ENCODE results near the gene CFAP46. TPM values are rescaled to one million over a fixed set of nuclear protein-coding genes. Genes with fewer than 3 reads are reported as not detected.
"Not testable (repeated sequence)": the region's sequence is repeated elsewhere in the genome, so short reads cannot be mapped to it uniquely, and the experiment has no call there.

CFAP46 gene
- total RNA-seq, 1 donor from 2014 or later: 15.4 TPM

GRCh38 chr10:132925614-132926013 is 16.8 kb downstream of the CFAP46 start:
- Mint-ChIP-seq H3K4me3 (ENCODE audit: low read depth) (no peak overlapping the region), H3K9me3 (ENCODE audit: low read depth) (no peaks in the 10 kb centered on the region), H3K27me3 (no peaks in the 10 kb centered on the region), H3K36me3 (ENCODE audit: insufficient read depth) (peaks cover 1% of the 10 kb centered on the region), H3K4me1 (ENCODE audit: low read depth) (no peaks in the 10 kb centered on the region), H3K27ac (no peak overlapping the region)
- no peak for TF ChIP-seq CTCF (IDR thresholded peaks at IDR 0.05; ENCODE audit: unreplicated experiment)
- no peak for DNase-seq (ENCODE audit: low spot score, unreplicated experiment)

- Mint-ChIP-seq H3K4me1 (ENCODE audit: low read depth) (no peaks in the 10 kb centered on the region), H3K4me3 (ENCODE audit: low read depth) (no peak overlapping the region), H3K27ac (no peak overlapping the region), H3K9me3 (ENCODE audit: low read depth) (no peaks in the 10 kb centered on the region), H3K36me3 (ENCODE audit: insufficient read depth) (peaks cover 1% of the 10 kb centered on the region), H3K27me3 (no peaks in the 10 kb centered on the region)
- no peak for TF ChIP-seq CTCF (IDR thresholded peaks at IDR 0.05; ENCODE audit: unreplicated experiment)
- DNase-seq (ENCODE audit: low spot score, unreplicated experiment): no peak
Observed at GRCh38 chr10:132925071-132925561, 17.3 kb downstream of the CFAP46 start.

- no peak overlapping the region for H3K4me3 Mint-ChIP-seq (ENCODE audit: low read depth)
- no peak for TF ChIP-seq CTCF (IDR thresholded peaks at IDR 0.05; ENCODE audit: unreplicated experiment)
- H3K27me3 Mint-ChIP-seq: no peaks in the 10 kb centered on the region
- no peak overlapping the region for H3K27ac Mint-ChIP-seq
- H3K36me3 Mint-ChIP-seq (ENCODE audit: insufficient read depth): peaks cover 1% of the 10 kb centered on the region
- H3K4me1 Mint-ChIP-seq (ENCODE audit: low read depth): no peaks in the 10 kb centered on the region
- DNase-seq (ENCODE audit: low spot score, unreplicated experiment): no peak
- no peaks in the 10 kb centered on the region for H3K9me3 Mint-ChIP-seq (ENCODE audit: low read depth)
Observed at GRCh38 chr10:132924046-132924952, 18.1 kb downstream of the CFAP46 start.

GRCh38 chr10:132923384-132923783 is 19.0 kb downstream of the CFAP46 start:
- not testable (repeated sequence) for H3K36me3 Mint-ChIP-seq (ENCODE audit: insufficient read depth); H3K4me3 Mint-ChIP-seq (ENCODE audit: low read depth); H3K4me1 Mint-ChIP-seq (ENCODE audit: low read depth); H3K27me3 Mint-ChIP-seq; H3K9me3 Mint-ChIP-seq (ENCODE audit: low read depth); DNase-seq (ENCODE audit: low spot score, unreplicated experiment); H3K27ac Mint-ChIP-seq

- TF ChIP-seq CTCF (IDR thresholded peaks at IDR 0.05; ENCODE audit: unreplicated experiment): no peak
- Mint-ChIP-seq H3K36me3 (ENCODE audit: insufficient read depth) (peaks cover 3% of the 10 kb centered on the region), H3K27ac (no peak overlapping the region), H3K4me1 (ENCODE audit: low read depth) (no peaks in the 10 kb centered on the region), H3K4me3 (ENCODE audit: low read depth) (no peak overlapping the region), H3K27me3 (no peaks in the 10 kb centered on the region), H3K9me3 (ENCODE audit: low read depth) (no peaks in the 10 kb centered on the region)
- no peak for DNase-seq (ENCODE audit: low spot score, unreplicated experiment)
Observed at GRCh38 chr10:132922872-132923271, 19.5 kb downstream of the CFAP46 start.
